Activated T-cell treated with anti-CD3 and anti-CD28 coated beads for 4 hours (primary cell): ENCODE results near the gene MAST4.

Source experiments
- DNase-seq: peaks from one replicate; pipeline ENCODE4 v3.0.0-alpha.2; 2020

Gene MAST4

DNA sequence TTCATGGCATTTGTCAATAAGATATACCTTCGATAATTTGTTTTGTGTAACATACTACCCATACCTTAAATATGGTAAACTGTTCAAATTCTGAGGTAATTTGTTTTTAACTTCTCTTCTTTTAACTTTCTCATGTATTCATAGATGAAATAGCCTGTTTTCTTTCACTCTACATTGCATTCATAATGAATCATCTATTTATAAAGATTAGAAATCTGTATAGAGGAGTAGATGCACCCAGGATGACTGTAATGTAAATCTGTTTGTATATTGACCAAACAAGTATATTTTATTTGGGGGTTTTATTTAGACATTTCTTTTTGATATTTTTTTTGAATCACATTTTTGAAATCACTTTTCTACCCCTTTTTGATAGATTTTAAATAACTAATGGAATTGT is 455.8 kb downstream of the MAST4 start:
- DNase-seq: no peak

DNA sequence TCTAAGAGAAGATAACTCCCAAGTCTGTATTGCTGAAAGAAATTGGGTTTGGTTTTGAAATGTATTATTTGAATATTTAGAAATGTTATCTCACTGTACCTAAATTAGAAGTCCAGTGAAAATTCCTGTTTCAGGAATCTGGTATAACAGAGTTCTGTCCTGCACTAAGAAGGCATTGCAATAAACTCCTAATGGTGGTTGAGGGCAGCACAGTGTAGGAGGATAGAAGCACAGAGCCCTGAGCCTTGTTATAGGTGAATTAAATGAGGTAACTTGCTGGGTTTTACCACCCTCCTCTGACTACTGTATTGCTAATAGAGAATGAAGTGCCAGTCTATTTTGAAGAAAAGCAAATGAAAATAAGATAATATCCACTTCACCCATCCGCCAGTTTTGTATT is 457.0 kb downstream of the MAST4 start:
- DNase-seq: no peak

DNA sequence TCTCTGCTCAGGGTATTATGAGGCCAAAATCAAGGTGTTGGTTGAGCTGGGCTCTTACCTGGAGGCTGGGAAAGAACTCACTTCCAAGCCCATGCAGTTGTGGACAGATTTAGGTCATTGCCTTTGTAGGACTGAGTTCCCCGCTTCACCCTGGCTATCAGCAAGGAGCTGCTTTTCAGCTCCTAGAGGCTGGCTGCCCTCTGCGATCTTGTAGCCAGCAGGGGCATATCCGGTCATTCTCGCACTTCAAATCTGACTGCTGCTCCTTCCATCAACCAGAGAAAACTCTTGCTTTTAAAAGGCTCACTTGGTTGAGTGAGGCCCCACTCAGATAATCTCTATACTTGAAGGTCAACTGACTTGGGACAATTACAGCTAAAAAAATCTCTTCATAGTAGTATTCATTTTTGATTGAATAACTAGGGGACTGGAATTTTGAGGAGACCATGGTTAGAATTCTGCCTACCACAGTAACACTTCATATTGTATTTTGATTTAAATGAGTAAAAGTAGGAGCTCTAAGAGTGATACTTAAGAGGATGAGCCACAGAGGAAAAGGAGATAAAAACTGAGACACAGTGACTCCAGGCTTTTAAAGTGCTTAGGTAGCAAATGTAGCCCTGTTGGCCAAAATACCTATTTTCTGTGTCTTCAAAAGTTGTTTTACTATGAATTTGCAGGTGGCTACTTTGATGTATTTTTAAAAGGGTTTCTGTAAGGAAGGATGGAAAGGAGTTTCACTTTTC is 463.0 kb downstream of the MAST4 start:
- DNase-seq: no peak

DNA sequence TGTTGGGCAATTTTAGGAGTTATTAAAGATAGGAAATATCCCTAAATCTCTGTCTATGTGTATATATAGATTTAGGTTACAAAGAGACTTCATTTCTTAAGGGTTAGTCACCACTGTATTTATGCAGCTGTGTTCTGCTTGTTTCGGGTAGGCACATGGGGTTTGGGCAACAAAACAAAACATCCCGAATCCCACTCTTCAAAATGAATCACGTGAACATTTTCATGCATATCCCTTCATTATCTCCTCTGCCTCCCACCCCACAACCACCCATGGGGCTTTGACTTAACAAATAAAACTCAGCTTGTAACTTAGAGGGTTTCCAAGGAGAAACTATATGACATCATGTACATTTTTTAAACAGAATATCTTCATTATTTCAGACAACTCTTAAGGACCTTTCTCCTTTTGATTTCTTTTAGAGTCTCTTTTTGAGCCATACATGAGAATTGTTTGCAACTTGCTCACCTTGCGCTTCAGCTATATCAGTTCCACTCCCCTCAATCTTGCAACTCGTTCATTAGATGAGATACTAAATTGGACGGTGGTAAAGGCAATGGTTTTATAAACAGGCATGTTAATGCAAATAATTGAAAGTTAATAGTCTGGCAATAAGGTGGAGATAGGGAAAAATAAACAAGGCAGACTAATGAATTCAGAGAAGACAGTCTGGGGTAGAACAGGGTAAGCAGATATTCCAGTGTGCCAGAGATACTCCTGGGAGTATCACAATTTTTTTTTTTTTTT is 463.7 kb downstream of the MAST4 start:
- no peak for DNase-seq

DNA sequence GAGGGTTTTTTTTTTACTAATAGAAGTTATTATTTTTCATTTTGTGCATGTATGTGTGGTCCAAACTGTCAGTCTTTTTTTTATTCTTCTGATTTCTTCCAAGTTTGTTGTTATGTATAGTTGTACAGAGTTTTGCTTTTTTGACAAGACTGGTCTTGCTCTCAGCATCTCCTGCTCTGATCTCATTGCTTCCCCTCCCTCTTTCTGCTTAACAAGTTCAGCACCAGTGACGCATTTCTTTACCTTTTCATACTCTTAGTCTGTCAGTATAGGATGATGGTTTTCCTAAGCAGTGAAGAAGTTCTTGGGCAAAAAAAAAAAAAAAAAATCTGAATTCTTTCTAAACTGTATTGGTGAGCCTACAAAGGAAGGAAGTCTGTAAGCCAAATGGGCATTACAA is 465.3 kb downstream of the MAST4 start:
- no peak for DNase-seq

DNA sequence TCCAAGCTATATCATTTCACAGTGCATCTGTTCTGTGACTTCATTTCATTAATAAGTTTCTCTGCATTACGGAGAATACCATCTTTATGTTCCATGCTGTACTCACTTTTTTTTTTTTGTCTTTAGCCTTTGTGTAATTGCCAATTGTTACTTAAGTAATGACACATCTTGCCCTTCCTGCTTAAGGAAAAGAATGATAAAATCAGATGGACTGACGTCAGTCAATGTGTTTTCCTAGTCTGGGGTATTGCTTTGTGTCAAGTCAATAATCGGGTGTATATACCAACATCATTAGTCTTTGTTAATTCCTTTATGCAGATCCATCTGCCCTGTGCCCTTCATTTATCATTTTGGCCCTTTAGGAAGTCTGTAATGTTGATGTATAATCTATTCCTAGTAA is 466.9 kb downstream of the MAST4 start:
- no peak for DNase-seq

DNA sequence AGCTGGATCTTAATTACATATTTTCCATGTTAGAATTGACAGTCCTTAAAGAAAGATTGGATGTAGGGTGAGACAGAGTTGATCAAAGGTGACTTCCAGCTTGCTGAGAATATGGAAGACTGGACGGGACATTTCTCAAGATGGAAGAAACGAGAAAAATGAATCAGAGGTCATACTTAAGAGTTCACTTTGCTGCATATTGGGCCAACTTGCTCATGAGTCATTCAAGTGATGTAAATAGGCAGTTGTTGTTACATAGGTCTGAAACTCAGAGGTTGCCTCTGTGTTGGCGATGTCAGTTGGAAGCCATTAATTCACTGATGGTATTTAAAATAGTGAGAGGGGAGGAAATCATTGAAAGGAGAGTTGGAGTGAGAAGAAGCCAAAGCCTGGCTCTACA is 467.6 kb downstream of the MAST4 start:
- no peak for DNase-seq

DNA sequence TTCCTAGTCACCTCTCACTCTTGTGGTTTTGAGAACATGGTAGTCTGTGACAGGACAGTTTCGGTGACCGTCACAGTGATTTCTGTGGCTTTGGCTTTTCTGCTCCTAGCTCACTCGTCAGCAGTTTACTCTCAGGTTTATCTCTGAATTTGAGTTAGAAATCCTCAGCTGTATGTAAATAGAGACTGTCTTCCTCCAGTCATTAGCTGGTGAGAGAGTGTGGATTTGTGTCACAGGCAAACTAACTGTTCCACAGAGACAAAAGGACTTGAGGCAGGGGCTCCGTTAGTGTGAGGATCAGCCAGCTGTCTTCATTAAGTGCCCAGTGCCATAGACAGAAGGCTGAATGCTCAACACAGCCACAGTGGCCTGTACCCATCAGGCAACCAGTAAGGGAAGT is 469.0 kb downstream of the MAST4 start:
- DNase-seq: no peak

DNA sequence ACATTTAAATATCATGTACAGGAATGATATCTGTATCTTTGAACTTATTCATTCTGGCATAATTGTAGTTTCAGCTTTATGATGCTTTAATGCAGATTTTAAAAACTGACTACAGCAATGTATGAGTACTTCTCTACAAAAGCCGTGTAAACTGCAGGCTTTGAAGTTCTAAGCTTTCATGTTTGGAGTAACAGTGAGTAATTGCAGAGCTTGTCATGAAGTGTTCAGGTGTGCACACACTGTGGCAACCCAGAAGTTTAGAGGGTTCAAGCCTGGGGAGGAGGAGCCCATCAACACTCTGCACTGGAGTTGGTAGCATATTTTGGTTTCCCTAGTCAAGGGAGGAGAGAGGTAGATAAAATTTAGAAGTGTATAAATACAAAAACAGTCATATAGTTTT is 469.5 kb downstream of the MAST4 start:
- no peak for DNase-seq

DNA sequence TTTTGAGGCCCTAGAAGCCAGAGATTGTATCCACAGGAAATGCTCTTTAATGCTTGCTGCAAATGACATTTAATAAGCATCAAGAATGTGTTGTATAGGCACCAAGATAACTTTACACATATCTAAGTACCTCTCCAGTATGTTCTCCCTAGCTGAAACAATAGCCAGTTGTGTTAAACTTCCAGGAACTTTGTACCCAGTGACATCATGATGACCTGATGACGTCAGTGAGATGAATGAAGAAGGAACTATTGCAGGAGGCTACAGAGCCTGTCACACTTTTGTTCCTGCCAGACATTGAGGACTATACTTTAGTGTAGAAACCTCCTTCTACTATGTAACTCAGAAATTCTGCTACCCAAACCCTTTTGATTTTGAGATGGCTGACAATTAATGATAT is 470.6 kb downstream of the MAST4 start:
- DNase-seq: no peak

DNA sequence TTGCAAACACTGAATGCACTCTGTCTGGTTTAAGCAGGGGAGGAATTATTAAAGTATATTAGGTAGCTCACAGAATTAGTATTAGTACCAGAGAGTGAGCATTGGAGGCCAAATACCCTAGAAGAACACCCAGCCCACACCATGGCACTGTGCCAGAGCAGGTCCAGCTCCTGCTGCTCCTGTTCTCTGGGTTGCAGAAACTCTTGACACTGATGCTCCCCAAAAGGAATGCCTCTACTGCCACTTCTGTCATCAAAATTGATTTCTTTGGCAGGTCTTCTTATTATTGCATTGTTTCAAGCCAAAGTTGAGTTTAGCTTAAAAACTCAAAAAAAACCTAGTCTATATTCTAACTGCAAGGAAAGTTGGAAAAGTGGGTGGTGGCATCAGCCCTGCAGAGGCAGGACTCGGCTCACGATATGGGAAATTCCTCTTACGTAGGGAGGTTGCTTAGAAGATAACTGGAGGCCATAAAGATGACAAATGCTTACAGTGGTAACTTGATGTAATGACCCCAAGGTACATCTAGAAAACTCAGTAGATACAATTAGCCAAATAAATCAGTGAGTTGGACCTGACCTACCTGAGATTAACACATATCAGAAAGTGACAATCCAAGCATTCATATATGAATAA is 477.0 kb downstream of the MAST4 start:
- no peak for DNase-seq

DNA sequence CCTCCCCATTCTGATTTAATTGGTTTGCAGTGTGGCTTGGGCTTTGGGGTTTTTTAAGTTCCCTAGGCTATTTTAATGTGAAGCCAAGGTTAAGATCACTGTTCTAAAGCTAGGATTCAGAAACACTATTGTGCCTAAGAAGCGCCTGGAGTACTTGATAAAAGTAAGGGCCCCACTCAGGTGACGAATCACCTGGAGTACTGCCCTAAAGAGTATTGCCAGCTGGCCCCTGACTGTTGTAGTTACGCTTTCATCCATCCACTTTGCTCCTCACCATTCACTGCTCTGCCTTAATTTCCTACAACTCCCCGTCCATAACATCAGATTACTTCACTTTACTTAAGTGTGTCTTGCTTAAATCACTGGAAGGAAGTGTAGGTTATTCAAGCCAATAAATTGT is 481.1 kb downstream of the MAST4 start:
- no peak for DNase-seq

DNA sequence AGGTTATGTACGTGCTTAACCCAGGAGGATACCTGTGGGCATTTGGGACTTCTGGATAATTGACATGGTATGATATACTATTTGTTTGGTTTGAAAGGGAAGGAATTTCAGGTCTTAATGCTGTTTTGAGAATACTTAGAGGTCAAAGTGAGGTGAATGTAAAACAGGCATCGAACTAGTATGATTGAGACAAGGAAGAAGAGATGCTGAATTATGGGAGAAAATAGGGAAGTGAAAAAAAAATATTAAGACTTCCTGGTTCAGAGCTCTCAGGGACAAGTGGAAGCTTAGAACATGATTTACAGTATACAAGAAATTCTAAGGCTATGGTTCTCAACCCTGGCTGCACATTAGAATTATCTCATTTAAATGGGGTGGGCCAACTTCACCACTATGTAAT is 485.1 kb downstream of the MAST4 start:
- no peak for DNase-seq

DNA sequence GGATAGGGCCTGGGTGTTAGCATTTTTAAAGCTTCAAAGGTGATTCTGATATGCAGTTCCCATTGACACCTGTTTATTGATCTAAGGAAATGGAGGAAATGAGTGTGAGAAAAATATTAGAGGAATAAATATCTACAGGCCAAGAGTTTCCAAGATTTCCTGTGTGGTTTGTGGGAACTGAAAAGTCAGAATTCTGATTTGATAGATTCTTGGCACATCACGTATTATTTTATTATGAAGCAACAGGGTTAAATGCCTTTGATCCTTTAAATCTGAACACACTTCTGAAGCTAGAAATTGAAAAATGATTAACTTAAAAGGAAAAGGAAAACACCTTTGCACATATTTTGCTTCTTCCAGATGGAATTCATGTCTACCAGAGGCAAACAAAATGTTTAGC is 486.7 kb downstream of the MAST4 start:
- no peak for DNase-seq

DNA sequence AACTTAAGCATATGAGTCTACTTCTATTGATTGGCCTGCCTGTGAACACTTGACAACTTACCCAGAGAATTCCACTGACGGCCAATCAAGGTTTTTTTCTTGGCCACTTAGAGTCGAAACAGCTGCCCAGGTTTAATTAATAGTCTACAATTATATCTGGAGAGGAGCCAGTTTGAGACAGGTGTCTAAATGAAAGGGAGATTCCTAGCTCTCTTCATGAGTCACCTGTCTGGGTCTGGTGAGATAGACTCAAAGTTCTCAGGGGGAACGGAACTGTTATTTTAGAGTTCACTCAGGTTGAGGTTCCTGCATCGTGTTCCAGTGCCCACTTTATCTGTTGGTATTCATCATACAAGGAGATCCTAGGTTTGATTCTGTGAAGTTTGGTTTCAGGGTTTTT is 489.4 kb downstream of the MAST4 start:
- no peak for DNase-seq

DNA sequence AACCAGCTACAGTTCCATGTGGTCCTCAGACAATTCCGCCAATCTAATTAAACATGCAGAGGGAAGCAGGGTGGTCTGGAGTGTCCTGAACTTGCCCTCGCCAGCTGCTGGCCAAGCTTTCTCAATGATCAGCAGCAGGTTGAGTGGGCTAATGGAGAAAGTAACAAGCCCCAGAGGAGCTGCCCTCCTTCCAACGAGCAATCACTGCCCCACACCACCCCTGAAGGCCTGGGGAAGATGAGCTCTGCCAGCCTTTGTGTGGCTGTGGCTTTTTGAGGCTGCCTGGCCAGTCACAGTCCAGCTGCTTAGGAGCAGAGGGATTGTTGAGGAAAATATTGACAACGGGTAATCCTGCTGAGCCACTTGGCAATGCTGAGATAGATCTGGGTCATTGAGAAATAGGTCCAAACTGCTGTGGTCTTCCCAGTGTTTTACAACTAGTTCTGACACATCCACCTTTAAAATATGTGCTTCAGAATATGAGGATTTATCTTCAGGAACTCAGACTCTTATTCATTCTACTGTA is 493.1 kb downstream of the MAST4 start:
- no peak for DNase-seq

DNA sequence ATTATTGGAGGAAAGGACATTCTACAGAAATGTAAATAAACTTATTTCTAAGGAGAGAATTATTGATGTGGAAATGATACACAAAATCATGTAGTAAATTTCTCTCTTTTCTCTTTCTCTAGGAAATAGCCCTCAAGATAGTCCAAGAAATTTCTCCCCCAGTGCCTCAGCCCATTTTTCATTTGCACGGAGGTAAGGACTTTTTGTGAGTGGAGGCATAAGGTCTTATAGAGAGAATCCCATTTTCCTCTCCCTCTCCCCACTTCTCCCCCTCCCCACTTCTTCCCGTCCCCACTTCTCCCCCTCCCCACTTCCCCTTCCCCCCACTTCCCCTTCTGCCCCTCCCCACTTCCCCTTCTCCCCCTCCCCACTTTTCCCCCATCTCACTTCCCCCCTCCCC is 493.8 kb downstream of the MAST4 start:
- DNase-seq: no peak

DNA sequence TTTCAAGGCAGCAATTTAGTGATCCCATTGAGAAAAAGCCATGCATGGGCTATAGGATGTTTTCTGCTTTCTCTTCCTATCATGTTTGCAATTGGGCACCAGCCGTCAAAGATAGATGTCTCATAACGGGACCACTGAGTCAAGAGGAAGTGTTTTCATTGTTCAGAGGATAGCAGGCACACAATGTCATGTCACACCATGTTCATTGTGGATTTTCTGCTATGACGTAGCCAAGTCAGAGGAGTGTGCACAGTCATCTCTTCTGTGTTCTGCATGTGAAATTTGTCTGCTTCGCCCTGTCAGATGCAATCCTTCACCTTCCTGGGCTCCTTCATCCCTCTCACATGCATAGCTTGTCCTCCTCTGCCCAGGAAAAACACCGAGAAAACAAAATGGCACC is 494.4 kb downstream of the MAST4 start:
- DNase-seq: no peak

DNA sequence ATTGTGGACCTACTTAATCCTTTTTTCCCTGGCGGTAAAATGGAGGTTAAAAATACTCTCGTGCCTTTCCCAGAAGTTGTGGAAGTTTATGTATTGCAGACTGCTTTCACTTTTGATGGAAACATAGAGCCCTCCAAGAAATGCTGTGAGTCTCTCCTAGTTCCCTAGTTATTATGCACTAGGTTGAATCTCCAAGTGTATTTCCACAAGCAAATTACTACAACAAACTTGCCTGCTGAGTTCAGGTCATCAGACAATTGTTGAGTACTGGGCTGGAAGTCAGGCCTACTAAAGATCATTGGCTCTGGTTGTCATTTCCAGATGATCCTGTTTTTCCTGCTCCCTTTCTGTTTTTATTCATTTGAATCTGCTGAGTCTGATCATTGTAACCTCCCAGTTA is 496.3 kb downstream of the MAST4 start:
- DNase-seq: no peak

DNA sequence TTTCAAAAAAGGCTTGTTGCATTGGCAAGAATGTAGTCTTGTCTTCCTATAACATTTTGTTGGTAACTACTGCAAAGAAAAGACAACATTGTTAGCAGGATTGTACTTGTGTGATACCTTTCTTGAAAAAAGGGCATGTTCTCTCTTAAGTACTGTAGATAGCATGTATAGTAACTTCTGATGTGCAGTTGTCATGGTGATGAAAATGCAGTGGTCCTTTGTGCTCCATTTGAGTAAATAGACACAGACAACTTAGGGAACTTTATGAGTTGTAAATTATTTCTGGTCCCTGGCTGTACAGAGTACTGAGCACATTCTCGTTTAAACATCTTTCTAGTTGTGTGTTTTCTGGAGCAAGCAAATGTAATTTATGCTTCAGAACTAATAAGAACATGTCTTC is 497.1 kb downstream of the MAST4 start:
- no peak for DNase-seq

DNA sequence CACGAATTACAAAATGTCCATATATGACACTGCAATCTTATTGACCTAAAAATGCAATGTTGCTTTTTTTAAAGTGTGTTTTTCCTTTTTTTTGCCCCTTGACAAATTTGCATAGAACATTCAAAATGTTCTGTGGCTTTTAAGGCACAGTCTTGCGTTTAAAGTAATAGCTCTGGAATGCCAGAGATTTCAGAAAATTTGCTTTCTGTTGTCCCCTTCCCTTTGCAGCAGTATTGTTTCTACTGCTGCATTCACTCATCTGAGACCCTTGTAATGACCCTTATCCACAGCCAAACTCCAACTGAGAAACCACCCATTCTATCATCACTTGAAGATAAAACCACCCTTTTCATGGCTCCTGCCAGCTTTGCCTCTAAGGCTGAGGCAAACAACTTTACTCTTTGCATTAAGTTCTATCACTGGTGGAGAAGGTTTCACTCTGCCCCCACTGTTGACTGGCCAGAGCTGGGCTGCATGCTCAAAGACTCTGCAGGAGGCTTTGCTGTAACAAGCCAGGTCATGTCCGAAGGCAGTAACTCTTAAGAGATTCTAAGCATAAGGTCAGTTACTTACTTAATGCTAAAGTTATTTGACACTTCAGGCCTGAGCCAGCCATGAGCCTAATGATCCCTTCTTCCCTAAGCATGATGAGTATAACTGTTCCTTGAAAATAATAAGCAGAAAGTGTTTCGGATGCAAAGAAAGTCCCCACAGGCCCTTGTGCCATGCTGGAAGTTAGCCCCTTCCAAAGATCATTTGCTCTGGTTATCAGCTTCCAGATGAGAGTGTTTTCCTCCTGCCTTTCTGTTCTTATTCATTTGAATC is 498.5 kb downstream of the MAST4 start:
- no peak for DNase-seq

DNA sequence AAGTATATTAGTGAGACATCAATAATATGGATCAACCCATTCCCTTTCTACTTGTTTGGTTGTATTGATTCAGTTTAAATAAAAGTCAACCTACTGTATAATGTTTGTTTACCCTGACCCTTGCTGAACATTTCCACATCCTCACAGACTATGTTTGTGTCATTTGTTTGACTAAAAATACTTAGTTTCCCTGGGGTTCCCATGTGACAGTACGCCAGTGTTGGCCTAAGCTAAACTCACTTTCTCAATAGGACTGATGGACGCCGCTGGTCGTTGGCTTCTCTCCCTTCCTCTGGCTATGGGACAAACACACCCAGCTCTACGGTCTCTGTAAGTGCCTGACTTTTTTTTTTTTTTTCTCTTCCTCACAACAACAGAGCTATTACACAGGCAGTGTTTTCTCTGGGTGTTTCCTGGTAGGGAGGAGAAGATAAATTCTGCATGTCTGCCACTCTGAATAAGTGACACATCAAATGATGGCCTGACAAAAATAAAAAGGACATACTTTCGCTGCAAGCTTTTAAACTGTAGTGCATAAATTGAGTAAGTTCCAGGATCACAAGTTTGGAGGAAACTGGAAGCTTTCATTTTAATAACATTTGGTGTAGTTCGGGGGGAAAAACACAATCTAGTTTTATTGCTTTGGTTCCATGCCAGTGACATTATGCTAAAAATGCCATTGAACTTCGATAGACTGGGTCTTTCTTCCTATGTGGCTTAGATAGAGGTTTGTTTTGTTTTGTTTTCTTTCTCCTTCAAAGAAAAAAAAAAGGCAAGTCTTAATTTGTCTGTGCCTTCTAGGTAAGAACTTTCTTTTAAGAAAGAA is 499.4 kb downstream of the MAST4 start:
- DNase-seq: no peak
